A549 (cell line): ENCODE results near the gene ABCA4. TPM values are rescaled to one million over a fixed set of nuclear protein-coding genes. Genes with fewer than 3 reads are reported as not detected.

Experiments
- ATAC-seq, 2 experiments: fragments of 200-7000 bp in 1 of 2; fragments of >200 bp in 1 of 2; cut with Nextera tagmentation in 1 of 2; cut with Tn5 transposase in 1 of 2; 3 replicates each; pipeline versions ENCODE4 v1.8.0 to v1.9.1; 2018 to 2020; ENCODE audit warnings: mild to moderate bottlenecking in 1 of 2, moderate library complexity in 1 of 2
- CTCF ChIA-PET: fragments of 300-600 bp; sonication (Branson Sonifier 250); formaldehyde crosslinking; extraction: SDS; loops from one replicate; lab custom pipeline; 2021; ENCODE audit warnings: antibody characterized with exemption, inconsistent platforms; lab: Yijun Ruan, JAX
- POLR2A ChIA-PET: fragments of 350-600 bp; formaldehyde crosslinking; extraction: SDS; loops from one replicate; lab custom pipeline; 2021; ENCODE audit warnings: antibody characterized with exemption, inconsistent platforms; lab: Yijun Ruan, JAX
- DNase-seq, 2 experiments: peaks; one replicate each; pipeline versions ENCODE4 v3.0.0 to v3.0.0-alpha.2; 2011 to 2016; ENCODE audit warnings: low read depth in 1 of 2, low spot score in 1 of 2
- FAIRE-seq: peaks from 2 replicates; lab custom pipeline; 2011; peaks lifted over from hg19 to GRCh38; lab: Jason Lieb, UNC
- H3K27ac ChIP-seq, 2 experiments: fragments of >200 bp; sonication (Bioruptor Twin); formaldehyde crosslinking; 3 replicates each; pipeline ENCODE4 v1.5.1; 2016 to 2017
- H3K4me1 ChIP-seq: fragments of >200 bp; sonication (Bioruptor Twin); formaldehyde crosslinking; 3 replicates; pipeline ENCODE4 v1.6.1; 2016
- H3K4me2 ChIP-seq: fragments of >200 bp; sonication (Bioruptor Twin); formaldehyde crosslinking; 3 replicates; pipeline ENCODE4 v1.6.1; 2016
- H3K4me3 ChIP-seq: fragments of >200 bp; sonication (Bioruptor Twin); formaldehyde crosslinking; 3 replicates; pipeline ENCODE4 v1.5.1; 2016
- H3K9me3 ChIP-seq: fragments of >200 bp; sonication (Bioruptor Twin); formaldehyde crosslinking; 3 replicates; pipeline ENCODE4 v1.6.1; 2016
- BHLHE40 ChIP-seq: IDR thresholded peaks from 2 replicates; pipeline ENCODE4 v1.6.1; 2012; ENCODE audit warnings: low read depth, low read length, inconsistent platforms
- CBX2 ChIP-seq: fragments of 200-600 bp; sonication (generic); IDR thresholded peaks from 2 replicates; pipeline ENCODE4 v1.6.1; 2016; ENCODE audit warnings: low read depth, mild to moderate bottlenecking, borderline replicate concordance
- E2F6 ChIP-seq: IDR thresholded peaks from 2 replicates; pipeline ENCODE4 v1.6.1; 2012; ENCODE audit warnings: low read depth, borderline replicate concordance
- EHF ChIP-seq: fragments of 250-450 bp; sonication (Bioruptor Pico); IDR thresholded peaks from 2 replicates; pipeline ENCODE4 v1.5.0; 2020; ENCODE audit warnings: mild to moderate bottlenecking
- EHMT2 ChIP-seq: fragments of 200-600 bp; sonication (generic); IDR thresholded peaks from 2 replicates; pipeline ENCODE4 v1.6.1; 2016; ENCODE audit warnings: antibody characterized with exemption, low read depth, mild to moderate bottlenecking, moderate library complexity
- EP300 ChIP-seq, 2 experiments: fragments of >200 bp; sonication (Bioruptor Twin); formaldehyde crosslinking; IDR thresholded peaks; 2 replicates in 1 of 2; 3 replicates in 1 of 2; pipeline ENCODE4 v1.6.1; 2016 to 2017
- FOXS1 ChIP-seq: fragments of 250-450 bp; sonication (Bioruptor Pico); IDR thresholded peaks from 2 replicates; pipeline ENCODE4 v1.5.0; 2020; ENCODE audit warnings: mild to moderate bottlenecking, moderate library complexity
- HDAC2 ChIP-seq: fragments of 200-600 bp; sonication (generic); IDR thresholded peaks from 2 replicates; pipeline ENCODE4 v1.6.1; 2016
- HES2 ChIP-seq: fragments of >200 bp; sonication (Bioruptor Twin); formaldehyde crosslinking; IDR thresholded peaks from 2 replicates; pipeline ENCODE4 v1.6.1; 2016
- HEYL ChIP-seq: fragments of 250-450 bp; sonication (Bioruptor Pico); IDR thresholded peaks from 2 replicates; pipeline ENCODE4 v1.8.0; 2021; ENCODE audit warnings: mild to moderate bottlenecking, moderate library complexity
- HOXA7 ChIP-seq: fragments of 250-450 bp; sonication (Bioruptor Pico); IDR thresholded peaks from 2 replicates; pipeline ENCODE4 v1.5.0; 2020; ENCODE audit warnings: mild to moderate bottlenecking, moderate library complexity
- MAX ChIP-seq: IDR thresholded peaks from 2 replicates; pipeline ENCODE4 v1.6.1; 2012
- NFE2L2 ChIP-seq: fragments of 150-350 bp; conservative IDR thresholded peaks from 2 replicates; pipeline ENCODE4 v1.6.1; 2014; ENCODE audit warnings: low read length
- NR3C1 ChIP-seq: fragments of >200 bp; sonication (Bioruptor Twin); formaldehyde crosslinking; IDR thresholded peaks from 3 replicates; pipeline ENCODE4 v1.6.1; 2017
- PBX3 ChIP-seq: IDR thresholded peaks from 2 replicates; pipeline ENCODE4 v1.6.1; 2012
- POLR2A ChIP-seq: IDR thresholded peaks from 2 replicates; pipeline ENCODE4 v1.6.1; 2012; ENCODE audit warnings: mild to moderate bottlenecking, low read length
- RAD21 ChIP-seq, 2 experiments: fragments of >200 bp in 1 of 2; sonication (Bioruptor Twin) in 1 of 2; formaldehyde crosslinking in 1 of 2; IDR thresholded peaks in 1 of 2; conservative IDR thresholded peaks in 1 of 2; 2 replicates in 1 of 2; 3 replicates in 1 of 2; pipeline ENCODE4 v1.6.1; 2012 to 2018; ENCODE audit warnings: inconsistent platforms in 1 of 2
- RCOR1 ChIP-seq: fragments of 150-350 bp; IDR thresholded peaks from 2 replicates; pipeline ENCODE4 v1.6.1; 2014; ENCODE audit warnings: antibody characterized with exemption, low read length, low read depth
- REST ChIP-seq: fragments of 200-600 bp; sonication (generic); IDR thresholded peaks from 2 replicates; pipeline ENCODE4 v1.6.1; 2016; ENCODE audit warnings: antibody characterized with exemption, mild to moderate bottlenecking, moderate library complexity
- RFX5 ChIP-seq: fragments of 450-650 bp; IDR thresholded peaks from 2 replicates; pipeline ENCODE4 v1.7.1; 2014; ENCODE audit warnings: antibody characterized with exemption, mild to moderate bottlenecking, moderate library complexity
- SREBF2 ChIP-seq: fragments of 450-650 bp; IDR thresholded peaks from 2 replicates; pipeline ENCODE4 v1.6.1; 2014; ENCODE audit warnings: mild to moderate bottlenecking, moderate library complexity
- ZFP36 ChIP-seq: fragments of 450-650 bp; IDR thresholded peaks from 2 replicates; pipeline ENCODE4 v1.6.1; 2014; ENCODE audit warnings: borderline replicate concordance; ENCODE audit not compliant: partially characterized antibody
- WGBS: methylation state at CpG from one replicate; pipeline ENCODE4 v1.1.6; 2017; ENCODE audit errors: missing lambda C conversion rate; 5-methylcytosine and 5-hydroxymethylcytosine counted together
- polyA plus RNA-seq, 4 experiments: library from polyadenylated mRNA; depleted of rRNA in 3 of 4; stranded (reverse); fragments of >200 nt; fragmentation: RNase III in 1 of 4; extraction: RNeasy Plus Mini Kit Qiagen cat#74134 plus additional on column Dnase treatment in 1 of 4; gene quantifications; 2 replicates in 3 of 4; 3 replicates in 1 of 4; pipeline ENCODE4 v1.2.3, GENCODE V29; 2011 to 2017

Gene ABCA4
- polyA plus RNA-seq, 2 of the 4 experiments (the other 2 are of a cell fraction), result 0.05 to 0.23 TPM

GRCh38 chr1:94119306-94119705 lies 1.6 kb downstream of the ABCA4 start:
- WGBS, result 75% methylated on average over 6 of the region's 6 CpGs
- Histone ChIP-seq H3K9me3 (no peaks in the 10 kb centered on the region), H3K4me3 (no peak overlapping the region), H3K4me2 (no peak overlapping the region), H3K27ac (no peak overlapping the region)
- ChIA-PET POLR2A (no interaction called here), CTCF (interaction anchor here (0.6 to 1.7 kb wide), 2 partner anchors 10 to 1026 kb away, joined by 3 to 10 read pairs; no protein-coding TSS in a partner anchor)
- 0 out of 6 replicates have a peak, but pooled peaks of 1 of the 2 experiments have one; percentile 30 for ATAC-seq
- no peak for TF ChIP-seq NFE2L2
- no peak for TF ChIP-seq EHMT2
- TF ChIP-seq HOXA7 (CRISPR knock-in tag), result no peak
- no peak for TF ChIP-seq FOXS1
- no peak for TF ChIP-seq SREBF2
- TF ChIP-seq POLR2A, result no peak
- TF ChIP-seq, all 56 proteins: peak for 0
- no peak for FAIRE-seq
- DNase-seq, result no peak
- H3K4me1 ChIP-seq, result peaks cover 19% of the 10 kb centered on the region; the same call in 2 of the 3 replicates

- Histone ChIP-seq H3K4me3 (no peak overlapping the region), H3K9me3 (no peaks in the 10 kb centered on the region), H3K27ac (peak overlapping the region in 1 of 2 experiments; percentile 49; a peak in 2 of 6 replicates), H3K4me1 (peaks cover 19% of the 10 kb centered on the region; the same call in 2 of the 3 replicates), H3K4me2 (peak overlapping the region; percentile 10; the same call in 1 of the 3 replicates)
- no peak for ATAC-seq
- FAIRE-seq, result no peak
- CTCF ChIA-PET, result interaction anchor here (0.8 to 1.7 kb wide), 2 partner anchors 11 to 63 kb away, joined by 4 to 10 read pairs; no protein-coding TSS in a partner anchor
- 93% methylated on average over 5 of the region's 7 CpGs for WGBS
- no peak for TF ChIP-seq HES2
- no peak for TF ChIP-seq HEYL
- DNase-seq, result no peak
- POLR2A ChIA-PET, result no interaction called here
Observed at GRCh38 chr1:94118471-94118870, 2.5 kb downstream of the ABCA4 start.

GRCh38 chr1:94118013-94118412 lies 2.9 kb downstream of the ABCA4 start:
- TF ChIP-seq RAD21 (conservative IDR thresholded peaks at IDR 0.05 in 1 of 2, IDR thresholded peaks at IDR 0.05 in 1 of 2) (no peak), CBX2 (no peak), MAX (no peak), E2F6 (no peak), RFX5 (no peak), EP300 (IDR thresholded peaks at IDR 0.05) (no peak), BHLHE40 (no peak), HDAC2 (no peak), ZFP36 (no peak), EHF (CRISPR knock-in tag) (no peak), REST (no peak), PBX3 (no peak), RCOR1 (no peak), NR3C1 (no peak)
- FAIRE-seq (no peak), DNase-seq (peak in 1 of 2 experiments; percentile 28), ATAC-seq (no peak; a peak in 1 of 6 replicates)
- ChIA-PET CTCF (interaction anchor here (0.8 kb wide), 1 partner anchor 63 kb away, joined by 4 read pairs; no protein-coding TSS in a partner anchor), POLR2A (no interaction called here)
- Histone ChIP-seq H3K4me2 (peak overlapping the region; percentile 10; the same call in 1 of the 3 replicates), H3K4me3 (no peak overlapping the region), H3K9me3 (no peaks in the 10 kb centered on the region), H3K4me1 (peaks cover 19% of the 10 kb centered on the region; the same call in 2 of the 3 replicates), H3K27ac (peak overlapping the region in 1 of 2 experiments; percentile 49; a peak in 3 of 6 replicates)
- 68% methylated on average over 7 of the region's 7 CpGs for WGBS
